GM19468 (cell line): Measurements from ENCODE around the gene STK11IP.

ENCODE experiments used
- ATAC-seq: cut with Tn5 transposase; IDR thresholded peaks from one replicate; pipeline ENCODE4 v1.9.1; 2021; ENCODE audit warnings: mild to moderate bottlenecking, moderate library complexity, moderate number of reproducible peaks; ENCODE audit not compliant: unreplicated experiment; ENCODE audit errors: extremely low read depth

The STK11IP gene, protein sequence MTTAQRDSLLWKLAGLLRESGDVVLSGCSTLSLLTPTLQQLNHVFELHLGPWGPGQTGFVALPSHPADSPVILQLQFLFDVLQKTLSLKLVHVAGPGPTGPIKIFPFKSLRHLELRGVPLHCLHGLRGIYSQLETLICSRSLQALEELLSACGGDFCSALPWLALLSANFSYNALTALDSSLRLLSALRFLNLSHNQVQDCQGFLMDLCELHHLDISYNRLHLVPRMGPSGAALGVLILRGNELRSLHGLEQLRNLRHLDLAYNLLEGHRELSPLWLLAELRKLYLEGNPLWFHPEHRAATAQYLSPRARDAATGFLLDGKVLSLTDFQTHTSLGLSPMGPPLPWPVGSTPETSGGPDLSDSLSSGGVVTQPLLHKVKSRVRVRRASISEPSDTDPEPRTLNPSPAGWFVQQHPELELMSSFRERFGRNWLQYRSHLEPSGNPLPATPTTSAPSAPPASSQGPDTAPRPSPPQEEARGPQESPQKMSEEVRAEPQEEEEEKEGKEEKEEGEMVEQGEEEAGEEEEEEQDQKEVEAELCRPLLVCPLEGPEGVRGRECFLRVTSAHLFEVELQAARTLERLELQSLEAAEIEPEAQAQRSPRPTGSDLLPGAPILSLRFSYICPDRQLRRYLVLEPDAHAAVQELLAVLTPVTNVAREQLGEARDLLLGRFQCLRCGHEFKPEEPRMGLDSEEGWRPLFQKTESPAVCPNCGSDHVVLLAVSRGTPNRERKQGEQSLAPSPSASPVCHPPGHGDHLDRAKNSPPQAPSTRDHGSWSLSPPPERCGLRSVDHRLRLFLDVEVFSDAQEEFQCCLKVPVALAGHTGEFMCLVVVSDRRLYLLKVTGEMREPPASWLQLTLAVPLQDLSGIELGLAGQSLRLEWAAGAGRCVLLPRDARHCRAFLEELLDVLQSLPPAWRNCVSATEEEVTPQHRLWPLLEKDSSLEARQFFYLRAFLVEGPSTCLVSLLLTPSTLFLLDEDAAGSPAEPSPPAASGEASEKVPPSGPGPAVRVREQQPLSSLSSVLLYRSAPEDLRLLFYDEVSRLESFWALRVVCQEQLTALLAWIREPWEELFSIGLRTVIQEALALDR

DNA sequence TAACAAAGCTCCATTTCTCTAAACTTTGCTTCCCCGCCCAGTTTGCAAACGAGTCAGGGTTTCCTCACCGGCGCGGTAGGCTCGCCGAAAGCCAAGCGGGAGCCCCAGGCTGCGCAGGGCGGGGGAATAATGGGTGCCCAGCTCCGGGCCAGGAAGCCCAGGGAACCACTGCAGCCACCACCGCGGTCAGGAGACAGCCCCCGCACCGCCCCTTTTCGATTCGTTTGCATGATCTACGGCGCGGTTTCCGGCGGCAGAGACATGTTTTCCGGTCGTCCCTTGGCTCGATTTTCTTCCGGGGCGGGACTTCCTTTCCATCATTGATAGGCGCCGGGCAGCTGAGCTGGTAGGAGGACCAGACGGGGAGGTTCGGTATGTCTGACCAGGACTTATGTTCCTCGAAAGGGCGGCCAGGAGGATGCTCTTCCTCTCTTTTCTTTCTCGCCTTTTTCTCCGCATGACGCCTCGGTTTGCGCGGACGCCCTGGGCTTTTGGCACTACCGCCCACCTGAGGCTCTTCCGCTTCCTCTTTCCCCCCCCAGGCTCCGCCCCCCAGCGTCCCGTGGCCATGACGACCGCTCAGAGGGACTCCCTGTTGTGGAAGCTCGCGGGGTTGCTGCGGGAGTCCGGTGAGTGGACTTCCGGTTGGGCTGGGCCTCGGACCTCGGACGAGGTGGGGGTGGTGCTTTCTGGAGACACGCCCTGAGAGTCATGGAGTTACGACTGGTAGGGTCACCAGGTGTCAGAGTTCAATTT lies at the start of gene STK11IP:
Gene STK11IP (plus strand): TSS at position 306 of the 756 bp plus-strand sequence. CDS start 263 bp downstream, at position 569.
- peak; percentile 81 for ATAC-seq

DNA sequence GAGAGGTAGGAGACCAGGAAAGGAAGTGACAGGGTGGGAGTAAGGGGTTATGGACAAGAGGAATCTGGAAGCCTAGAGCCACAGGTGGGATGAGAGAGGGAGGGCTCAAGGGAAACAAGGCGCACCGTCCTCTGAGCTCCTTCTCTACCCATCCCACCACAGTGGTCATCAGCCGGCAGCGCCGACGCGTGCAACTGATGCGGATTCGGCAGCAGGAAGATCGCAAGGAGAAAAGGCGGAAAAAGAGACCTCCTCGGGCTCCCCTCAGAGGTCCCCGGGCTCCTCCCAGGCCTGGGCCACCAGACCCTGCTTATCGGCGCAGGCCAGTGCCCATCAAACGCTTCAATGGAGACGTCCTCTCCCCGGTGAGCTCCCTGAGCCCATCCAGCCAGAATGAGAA lies 48.7 kb upstream of the STK11IP start:
- no peak for ATAC-seq

DNA sequence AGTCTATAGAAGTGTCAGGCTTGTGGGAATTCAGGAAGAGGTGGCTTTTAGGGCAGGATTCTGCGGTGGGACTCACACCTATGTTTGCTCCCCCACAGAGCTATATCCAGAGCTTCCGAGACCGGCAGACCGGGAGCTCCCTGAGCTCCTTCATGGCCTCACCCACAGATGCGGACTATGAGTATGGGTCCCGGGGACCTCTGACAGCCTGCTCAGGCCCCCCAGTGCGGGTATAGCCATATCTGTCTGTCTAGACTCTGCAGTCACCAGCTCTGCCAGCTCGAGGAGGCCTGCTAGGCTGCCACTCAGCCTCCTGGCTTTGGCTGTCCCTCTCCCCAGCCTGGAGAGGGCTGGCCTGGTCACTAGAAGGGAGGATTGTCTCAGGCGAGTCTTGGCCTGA lies 48.0 kb upstream of the STK11IP start:
- no peak for ATAC-seq

DNA sequence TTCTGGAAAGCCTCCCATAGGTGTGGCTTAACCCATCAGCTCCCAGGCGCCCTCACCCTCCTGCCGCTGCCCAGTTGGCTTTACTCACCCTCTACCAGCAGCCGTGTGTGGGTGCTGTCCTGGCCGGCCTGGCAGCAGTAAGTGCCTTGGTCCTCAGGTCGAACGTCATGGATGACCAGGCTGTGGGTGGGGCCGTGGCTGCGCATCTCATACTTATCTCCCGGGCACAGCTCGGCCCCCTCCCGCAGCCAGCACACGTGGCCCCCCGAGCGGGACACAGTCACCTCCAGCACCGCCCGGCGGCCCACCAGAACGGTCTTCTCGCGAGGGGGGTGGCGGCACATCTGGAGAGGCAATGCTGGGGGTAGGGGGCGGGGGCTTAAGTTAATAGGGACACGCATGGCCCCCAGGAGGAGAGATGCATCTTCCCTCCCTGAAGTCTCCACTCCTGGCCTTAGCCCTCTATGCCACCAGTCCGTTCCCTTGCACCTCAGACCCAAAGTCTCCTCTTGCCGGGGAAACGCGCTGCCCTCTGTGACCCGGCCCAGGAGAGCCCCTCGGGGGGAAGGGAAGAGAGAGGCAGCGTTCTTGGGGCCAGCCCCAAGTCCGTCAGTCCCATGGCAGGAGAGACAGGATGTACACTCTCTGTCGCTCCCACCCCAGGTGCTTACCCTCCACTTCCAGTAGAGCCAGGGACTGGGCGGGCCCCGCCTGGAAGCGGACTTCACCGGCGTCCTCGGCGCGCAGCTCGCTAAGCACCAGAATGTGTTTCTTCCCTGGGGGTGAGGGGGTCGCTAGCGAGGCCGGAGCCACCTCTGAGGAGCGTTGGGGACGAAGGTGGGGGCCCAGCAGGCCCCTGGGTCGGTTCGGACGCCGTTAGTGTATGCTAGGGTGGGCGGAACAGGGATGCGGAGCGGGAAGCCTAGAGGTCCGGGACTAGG lies 45.9 kb upstream of the STK11IP start:
- no peak for ATAC-seq

DNA sequence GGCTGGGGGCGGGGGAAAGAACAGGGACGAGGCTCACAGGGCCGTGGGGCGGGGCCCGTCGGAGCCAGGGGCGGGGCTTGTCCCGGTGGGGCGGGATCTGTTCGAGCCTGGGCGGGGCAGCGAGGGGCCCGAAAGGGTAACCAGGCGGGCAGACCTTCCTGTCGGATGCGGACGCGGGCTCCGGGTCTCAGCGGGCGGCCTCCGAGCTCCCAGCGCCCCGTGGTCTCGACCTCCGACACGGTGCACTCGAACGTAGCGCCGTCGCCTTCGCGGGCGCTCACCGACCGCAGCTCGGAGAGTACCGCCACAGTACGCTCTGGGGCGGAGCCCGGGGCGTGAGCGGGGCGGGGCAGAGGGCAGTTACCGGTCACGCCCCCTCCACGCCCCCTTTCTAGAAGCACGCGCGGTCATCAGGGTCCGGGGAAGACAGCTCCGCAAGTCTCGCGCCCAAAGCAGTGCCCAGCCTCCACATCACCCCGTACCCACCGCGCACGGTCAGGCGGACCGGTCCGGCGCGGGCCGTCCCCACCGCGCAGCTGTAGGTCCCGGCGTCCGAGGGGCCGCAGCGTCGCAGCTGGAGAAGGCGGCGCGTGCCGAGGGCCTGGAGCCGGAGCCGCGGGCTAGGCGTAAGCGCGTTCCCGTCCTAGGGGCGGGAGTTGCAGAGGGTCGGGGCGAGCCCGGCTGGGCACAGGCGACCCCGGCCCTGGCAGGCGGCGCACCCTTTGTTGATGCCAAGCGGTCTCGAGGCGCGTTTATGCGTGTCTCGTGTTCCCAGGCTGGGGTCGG lies 45.1 kb upstream of the STK11IP start:
- ATAC-seq, result peak; percentile 91

DNA sequence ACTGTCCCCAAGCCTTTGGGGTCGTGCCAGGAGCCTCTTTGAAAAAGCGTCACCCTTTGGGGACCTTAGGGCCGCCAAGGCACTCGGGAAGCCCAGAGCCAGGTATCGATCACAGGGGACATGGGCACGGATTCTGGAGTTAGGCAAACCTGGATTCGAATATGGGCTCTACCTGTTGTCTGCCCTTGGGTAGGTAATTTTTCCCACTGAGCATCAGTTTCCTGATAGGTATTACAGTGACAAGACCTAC lies 44.6 kb upstream of the STK11IP start:
- no peak for ATAC-seq

DNA sequence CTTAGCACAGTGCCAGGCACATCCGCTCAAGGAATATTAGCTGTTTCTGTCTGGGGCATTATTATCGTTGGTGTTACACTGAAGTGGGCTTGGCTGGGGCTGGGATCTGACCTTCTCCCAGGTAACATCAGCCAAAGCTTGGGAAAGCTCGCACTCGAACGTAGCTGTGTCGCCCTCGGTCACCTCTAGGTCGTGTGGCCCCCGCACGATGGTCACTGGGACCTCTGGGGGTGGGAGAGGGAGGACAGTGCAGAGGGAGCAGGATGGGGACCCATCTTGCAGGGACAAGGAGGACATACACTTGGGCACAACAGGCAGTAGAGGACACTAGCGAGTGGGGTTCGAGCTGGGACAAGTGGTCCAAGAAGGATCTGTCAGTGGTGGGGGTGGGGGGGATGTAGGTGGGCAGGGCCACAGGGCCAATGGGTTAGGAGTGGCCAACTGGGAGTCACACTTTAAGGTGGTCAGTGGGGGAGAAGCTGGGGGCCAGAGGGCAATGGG lies 44.1 kb upstream of the STK11IP start:
- ATAC-seq, result no peak

DNA sequence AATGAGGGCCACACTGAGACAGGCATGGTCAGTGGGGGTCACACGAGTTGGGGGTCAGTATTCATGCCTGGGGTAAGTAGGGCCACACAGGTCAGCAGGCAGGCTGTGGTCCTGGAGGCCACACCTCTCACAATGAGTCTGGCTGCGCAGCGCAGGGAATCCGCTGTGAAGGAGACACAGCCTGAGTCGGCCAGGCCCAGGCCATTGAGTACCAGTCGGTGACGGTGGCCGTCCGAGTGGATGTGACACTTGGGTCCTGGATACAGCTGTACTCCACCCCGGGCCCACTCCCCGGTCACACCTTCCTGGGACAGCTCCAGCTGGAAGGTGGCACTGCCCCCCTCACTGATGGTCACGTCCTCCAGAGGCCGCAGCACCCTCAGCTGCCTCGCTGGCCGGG lies 43.3 kb upstream of the STK11IP start:
- no peak for ATAC-seq

DNA sequence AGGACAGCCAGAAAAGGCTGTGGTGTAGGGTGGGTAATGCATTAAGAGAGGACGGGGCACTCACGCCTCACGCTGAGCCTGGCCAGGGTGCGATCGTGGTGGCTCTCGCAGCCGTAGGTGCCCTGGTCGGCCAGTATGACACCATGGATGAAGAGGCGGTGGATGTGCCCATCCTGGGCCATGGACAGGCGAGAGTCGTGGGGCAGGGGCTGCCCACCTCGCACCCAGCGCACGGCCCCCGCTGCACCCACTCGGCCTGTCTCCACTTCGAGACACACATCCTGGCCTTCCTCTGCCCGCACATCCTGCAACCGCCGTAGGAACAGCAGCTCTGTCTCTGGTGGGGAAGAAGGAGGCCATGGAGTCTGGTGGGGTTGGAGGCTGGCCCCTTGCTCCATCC lies 41.7 kb upstream of the STK11IP start:
- no peak for ATAC-seq

DNA sequence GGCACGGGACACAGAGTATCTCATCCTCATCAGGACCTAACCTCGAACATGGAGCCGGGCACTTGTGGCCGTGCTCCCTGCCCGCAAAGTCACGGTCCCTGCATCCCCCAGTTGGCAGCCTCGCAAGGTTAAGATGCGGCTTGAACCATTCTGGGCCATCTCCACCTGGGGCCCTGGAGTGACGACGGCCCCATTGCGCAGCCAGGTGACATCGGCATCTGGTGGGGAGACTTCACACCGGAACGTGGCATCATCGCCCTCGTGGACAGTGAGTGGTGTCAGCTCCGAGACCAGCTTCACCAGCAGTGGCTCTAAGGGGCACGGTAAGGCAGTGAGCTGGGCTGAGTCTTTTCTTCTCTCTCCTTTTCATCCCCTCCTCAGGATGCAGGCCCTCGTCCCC lies 41.2 kb upstream of the STK11IP start:
- no peak for ATAC-seq

DNA sequence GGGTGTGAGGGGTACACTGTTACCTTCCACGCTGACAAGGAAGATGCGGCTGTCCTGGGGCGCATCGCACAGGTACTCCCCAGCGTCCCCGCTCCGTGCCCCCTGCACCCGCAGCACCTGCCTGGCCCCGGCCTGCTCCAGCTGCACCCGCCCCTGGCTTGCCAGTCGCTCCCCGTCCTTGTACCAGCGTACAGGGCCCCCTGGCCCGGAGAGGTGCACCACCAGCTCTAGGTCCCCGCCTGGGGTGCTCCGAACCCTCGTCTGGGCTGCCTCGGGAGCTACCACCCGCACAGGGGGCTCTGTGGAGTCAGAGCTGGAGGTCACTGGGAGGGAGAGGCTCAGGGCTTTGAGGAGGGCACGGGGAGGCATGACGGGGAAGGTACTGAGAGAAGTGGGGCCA lies 40.3 kb upstream of the STK11IP start:
- no peak for ATAC-seq

DNA sequence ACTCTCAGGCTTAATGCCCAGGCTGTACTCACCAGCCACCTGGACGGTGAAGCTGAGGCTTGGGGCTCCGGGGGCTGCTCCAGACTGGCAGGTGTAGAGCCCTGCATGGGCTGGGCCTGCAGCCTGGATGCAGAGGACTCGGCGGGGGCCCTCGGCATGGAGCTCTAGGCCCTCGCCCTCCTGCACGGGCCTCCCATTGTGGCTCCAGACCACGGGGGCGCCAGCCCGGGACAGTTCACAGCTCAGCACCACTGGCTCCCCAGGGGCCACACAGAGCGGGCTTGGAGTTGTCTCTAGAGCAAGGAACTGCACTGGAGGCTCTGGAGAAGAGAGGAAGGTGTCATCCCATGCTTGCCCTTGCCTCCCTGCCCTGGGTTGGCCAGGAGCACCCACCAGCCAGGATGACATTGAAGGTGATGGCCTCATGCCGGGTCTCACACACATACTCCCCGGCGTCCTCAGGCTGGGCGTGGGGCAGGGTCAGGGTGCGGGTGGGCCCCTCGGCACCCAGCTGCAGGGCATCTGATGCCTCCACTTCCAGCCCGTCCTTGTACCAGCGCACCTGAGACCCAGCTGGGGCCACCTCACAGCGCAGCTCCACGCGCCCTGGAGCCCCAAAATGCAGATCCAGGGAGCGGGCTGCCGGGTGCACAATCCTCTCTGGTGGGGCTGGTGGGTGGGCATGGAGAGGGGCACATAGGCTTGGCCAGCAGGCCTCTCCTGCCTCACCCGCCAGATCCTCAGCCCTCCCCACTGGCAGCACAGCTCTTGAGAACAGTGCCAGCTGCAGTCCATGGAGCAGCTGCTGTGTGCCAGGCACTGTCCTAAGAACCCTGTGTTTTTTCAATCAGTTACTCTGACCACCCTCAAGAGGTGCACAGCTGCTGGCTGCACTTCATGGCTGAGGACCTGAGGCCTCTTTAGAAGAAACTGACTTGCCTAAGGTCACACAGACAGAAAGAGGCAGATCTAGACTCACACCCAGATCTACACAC lies 39.6 kb upstream of the STK11IP start:
- ATAC-seq, result no peak

DNA sequence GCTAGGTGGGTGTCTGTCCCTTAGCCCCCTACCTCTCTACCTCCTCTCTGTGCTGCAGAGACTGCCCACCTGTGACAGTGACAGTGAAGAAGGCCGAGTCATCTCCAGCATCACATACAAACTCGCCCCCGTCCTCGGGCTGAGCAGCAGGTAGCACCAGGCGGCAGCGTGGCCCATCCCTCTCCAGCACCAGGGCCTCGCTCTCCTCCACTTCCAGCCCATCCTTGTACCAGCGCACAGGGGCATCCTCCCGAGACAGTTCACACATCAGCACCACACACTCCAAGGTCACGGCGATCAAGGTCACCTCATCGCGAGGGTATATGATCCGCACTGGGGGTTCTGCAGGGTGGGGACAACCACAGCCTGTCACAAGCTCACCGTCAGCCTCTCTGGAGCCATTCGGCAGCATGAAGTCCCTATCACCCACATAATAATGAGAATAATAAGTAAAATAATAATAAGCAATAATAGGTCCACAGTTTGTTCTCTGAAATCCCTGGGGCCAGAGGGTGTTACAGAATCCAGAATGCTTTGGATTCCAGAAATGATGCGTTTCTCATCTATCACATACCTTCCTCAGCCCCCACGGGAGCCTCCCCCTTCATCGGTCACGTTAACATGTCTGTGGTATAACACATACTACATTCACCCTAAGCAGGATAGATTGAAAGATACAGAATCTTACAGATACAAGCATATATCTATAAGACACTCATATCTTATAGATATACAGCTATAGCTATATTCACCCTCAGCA lies 38.3 kb upstream of the STK11IP start:
- no peak for ATAC-seq

DNA sequence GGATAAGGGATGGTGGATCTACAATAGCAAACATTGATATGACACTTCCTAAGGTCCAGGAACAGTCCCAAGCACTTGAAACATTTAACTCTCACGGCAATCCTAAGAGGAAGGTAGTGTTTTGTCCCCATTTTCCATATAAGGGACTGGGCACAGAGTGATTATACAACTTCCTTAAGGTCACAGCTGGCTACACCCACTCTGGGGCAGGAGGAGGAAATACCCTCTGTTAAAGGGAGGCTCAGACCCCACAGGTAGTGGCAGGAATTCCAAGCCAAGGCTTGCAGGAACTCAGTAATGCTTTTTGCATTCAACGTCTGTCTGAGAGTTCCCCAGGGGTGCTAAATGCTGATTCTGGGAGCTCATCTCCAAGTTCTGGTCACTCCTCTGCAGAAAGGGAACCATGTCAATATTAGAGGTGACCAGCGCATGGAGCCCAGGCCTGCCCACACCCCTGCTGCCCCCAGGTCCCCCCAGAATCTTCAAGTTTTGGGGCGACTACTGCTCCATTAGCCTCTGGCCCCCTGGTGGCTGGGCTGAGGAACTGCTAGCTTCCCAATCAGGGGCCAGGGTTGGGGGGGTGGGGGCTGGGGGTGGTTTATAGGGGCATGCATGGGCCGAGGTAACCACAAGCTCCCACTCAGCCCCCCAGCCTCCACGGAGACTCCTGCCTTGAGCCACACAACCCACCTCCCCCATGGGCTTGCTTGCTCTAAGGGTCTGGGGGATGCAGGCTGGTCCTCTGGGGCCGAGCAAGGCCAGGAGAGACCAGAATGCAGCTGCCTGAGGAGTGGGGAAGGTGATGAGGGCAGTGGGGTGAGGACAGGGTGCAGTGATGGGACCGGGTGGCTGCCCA lies 37.4 kb upstream of the STK11IP start:
- ATAC-seq, result no peak

DNA sequence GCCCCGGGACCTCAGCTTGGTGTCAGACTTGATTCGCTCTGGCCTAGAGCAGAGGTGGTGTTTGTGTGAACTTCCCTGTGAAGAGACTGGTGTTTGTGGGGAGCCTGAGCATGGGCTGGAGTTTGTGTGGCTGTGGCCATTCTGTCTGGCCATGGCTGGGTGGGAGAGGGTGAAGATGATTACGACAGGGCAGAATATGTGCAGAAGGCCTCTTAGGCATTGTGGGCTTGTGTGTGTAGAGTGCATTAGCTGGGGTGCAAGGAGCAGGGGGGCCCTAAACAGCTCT lies 36.8 kb upstream of the STK11IP start:
- no peak for ATAC-seq
